SK-N-SH treated with all-trans-retinoic acid at 6 μM for 48 hours (cell line): Measurements from ENCODE around the gene KIF1C.
"Not testable (repeated sequence)": the region's sequence is repeated elsewhere in the genome, so short reads cannot be mapped to it uniquely, and the experiment has no call there.

Experiments used
- ATAC-seq: fragments of 200-7000 bp; cut with Tn5 transposase; 3 replicates; pipeline ENCODE4 v1.9.1; 2020; ENCODE audit warnings: mild to moderate bottlenecking, moderate library complexity
- ARNTL ChIP-seq: fragments of 450-650 bp; formaldehyde crosslinking; IDR thresholded peaks from 2 replicates; pipeline ENCODE4 v1.5.0; 2020; ENCODE audit warnings: low read depth, mild to moderate bottlenecking, moderate library complexity, borderline replicate concordance
- BACH2 ChIP-seq: fragments of 250-450 bp; sonication (Bioruptor Pico); IDR thresholded peaks from 2 replicates; pipeline ENCODE4 v1.9.0; 2021; ENCODE audit warnings: mild to moderate bottlenecking, borderline replicate concordance
- CREB5 ChIP-seq: fragments of 250-450 bp; sonication (Bioruptor Pico); IDR thresholded peaks from 2 replicates; pipeline ENCODE4 v1.5.1; 2020; ENCODE audit warnings: low read depth, mild to moderate bottlenecking, moderate library complexity
- CSDC2 ChIP-seq: fragments of 250-450 bp; sonication (Bioruptor Pico); IDR thresholded peaks from 2 replicates; pipeline ENCODE4 v1.5.0; 2020; ENCODE audit warnings: mild to moderate bottlenecking, moderate library complexity
- CSRNP3 ChIP-seq: fragments of 250-450 bp; sonication (Bioruptor Pico); IDR thresholded peaks from 2 replicates; pipeline ENCODE4 v1.5.1; 2021; ENCODE audit warnings: mild to moderate bottlenecking, moderate library complexity
- GLIS3 ChIP-seq: fragments of 250-450 bp; sonication (Bioruptor Pico); IDR thresholded peaks from 2 replicates; pipeline ENCODE4 v1.5.0; 2020; ENCODE audit warnings: mild to moderate bottlenecking, moderate library complexity
- ISL1 ChIP-seq: fragments of 250-450 bp; sonication (Bioruptor Pico); IDR thresholded peaks from 2 replicates; pipeline ENCODE4 v2.1.2; 2022; ENCODE audit warnings: mild to moderate bottlenecking, moderate library complexity
- OSR1 ChIP-seq: fragments of 250-450 bp; sonication (Bioruptor Pico); IDR thresholded peaks from 2 replicates; pipeline ENCODE4 v1.8.0; 2022; ENCODE audit warnings: moderate library complexity, mild to moderate bottlenecking, inconsistent platforms
- PATZ1 ChIP-seq: fragments of 250-450 bp; sonication (Bioruptor Pico); IDR thresholded peaks from 2 replicates; pipeline ENCODE4 v1.8.0; 2020; ENCODE audit warnings: mild to moderate bottlenecking, moderate library complexity, borderline replicate concordance
- PPARA ChIP-seq: fragments of 250-450 bp; sonication (Bioruptor Pico); IDR thresholded peaks from 2 replicates; pipeline ENCODE4 v1.5.0; 2020; ENCODE audit warnings: mild to moderate bottlenecking, borderline replicate concordance
- RARB ChIP-seq: fragments of 250-450 bp; sonication (Bioruptor Pico); IDR thresholded peaks from 2 replicates; pipeline ENCODE4 v1.8.0; 2021; ENCODE audit warnings: mild to moderate bottlenecking, moderate library complexity
- SNAI2 ChIP-seq: fragments of 250-450 bp; sonication (Bioruptor Pico); IDR thresholded peaks from 2 replicates; pipeline ENCODE4 v1.5.0; 2020; ENCODE audit warnings: mild to moderate bottlenecking, moderate library complexity
- TCF4 ChIP-seq: fragments of 250-450 bp; sonication (Bioruptor Pico); IDR thresholded peaks from 2 replicates; pipeline ENCODE4 v1.8.0; 2021; ENCODE audit warnings: mild to moderate bottlenecking, moderate library complexity, borderline replicate concordance
- TOX ChIP-seq: fragments of 250-450 bp; sonication (Bioruptor Pico); IDR thresholded peaks from 2 replicates; pipeline ENCODE4 v1.8.0; 2021; ENCODE audit warnings: mild to moderate bottlenecking, moderate library complexity, borderline replicate concordance
- TSHZ2 ChIP-seq: fragments of 250-450 bp; sonication (Bioruptor Pico); IDR thresholded peaks from 2 replicates; pipeline ENCODE4 v1.5.0; 2020; ENCODE audit warnings: mild to moderate bottlenecking, moderate library complexity
- ZFP3 ChIP-seq: fragments of 250-450 bp; sonication (Bioruptor Pico); IDR thresholded peaks from 2 replicates; pipeline ENCODE4 v1.5.0; 2020; ENCODE audit warnings: mild to moderate bottlenecking, moderate library complexity
- ZFP30 ChIP-seq: fragments of 450-650 bp; formaldehyde crosslinking; IDR thresholded peaks from 2 replicates; pipeline ENCODE4 v1.5.0; 2022; ENCODE audit warnings: mild to moderate bottlenecking, moderate library complexity
- ZNF565 ChIP-seq: fragments of 450-650 bp; formaldehyde crosslinking; conservative IDR thresholded peaks from 2 replicates; pipeline ENCODE4 v1.5.0; 2020; ENCODE audit warnings: low read depth, mild to moderate bottlenecking, moderate library complexity
- ZNF70 ChIP-seq: fragments of 450-650 bp; formaldehyde crosslinking; IDR thresholded peaks from 2 replicates; pipeline ENCODE4 v1.5.0; 2020; ENCODE audit warnings: mild to moderate bottlenecking, moderate library complexity
- ZNF8 ChIP-seq: fragments of 450-650 bp; formaldehyde crosslinking; IDR thresholded peaks from 2 replicates; pipeline ENCODE4 v1.5.0; 2020; ENCODE audit warnings: mild to moderate bottlenecking, moderate library complexity

The KIF1C gene

GRCh38 chr17:5027916-5028315 lies 30.2 kb downstream of the KIF1C start:
- TF ChIP-seq RARB (CRISPR knock-in tag) (no peak), TOX (CRISPR knock-in tag) (no peak), OSR1 (no peak), SNAI2 (CRISPR knock-in tag) (no peak), ZNF565 (CRISPR knock-in tag) (no peak), CSRNP3 (CRISPR knock-in tag) (no peak), ZFP30 (CRISPR knock-in tag) (no peak), ZNF8 (CRISPR knock-in tag) (no peak), BACH2 (no peak), CSDC2 (no peak), GLIS3 (CRISPR knock-in tag) (no peak), PPARA (CRISPR knock-in tag) (no peak), CREB5 (CRISPR knock-in tag) (no peak), ISL1 (CRISPR knock-in tag) (no peak)
- no peak for ATAC-seq

GRCh38 chr17:5030168-5030567 lies 32.4 kb downstream of the KIF1C start:
- ATAC-seq, result not testable (repeated sequence)

- TF ChIP-seq PATZ1 (CRISPR knock-in tag), result no peak
- TF ChIP-seq CREB5 (CRISPR knock-in tag), result no peak
- no peak for TF ChIP-seq ZNF70 (CRISPR knock-in tag)
- TF ChIP-seq TCF4 (CRISPR knock-in tag), result no peak
- TF ChIP-seq TSHZ2, result no peak
- TF ChIP-seq TOX (CRISPR knock-in tag), result no peak
- no peak for TF ChIP-seq GLIS3 (CRISPR knock-in tag)
- TF ChIP-seq OSR1, result no peak
- no peak for TF ChIP-seq ZFP30 (CRISPR knock-in tag)
- no peak for TF ChIP-seq ZFP3 (CRISPR knock-in tag)
- TF ChIP-seq ARNTL (CRISPR knock-in tag), result no peak
- peak; percentile 70 for ATAC-seq
These were observed 33.8 kb downstream of the KIF1C start for GRCh38 chr17:5031365-5032082.

- TF ChIP-seq GLIS3 (CRISPR knock-in tag), result no peak
- no peak for TF ChIP-seq PATZ1 (CRISPR knock-in tag)
- no peak for TF ChIP-seq PPARA (CRISPR knock-in tag)
- no peak for ATAC-seq
These were observed 35.1 kb downstream of the KIF1C start for GRCh38 chr17:5032865-5033264.
